Activated CD4-positive, CD25-positive, alpha-beta regulatory T cell treated with anti-CD3 and anti-CD28 coated beads, Interleukin-2, amount 50 U/mL, for 72 hours (primary cell): ENCODE results near the gene LGALS9C.
"Not testable (repeated sequence)": the region's sequence is repeated elsewhere in the genome, so short reads cannot be mapped to it uniquely, and the experiment has no call there.

Source experiments
- DNase-seq: peaks from one replicate; pipeline ENCODE4 v3.0.0; 2021

LGALS9C gene

GRCh38 chr17:18476508-18477308, at the start of gene LGALS9C:
TSS of gene LGALS9C (plus strand) at chr17:18476789. CDS start at chr17:18476855, 66 bp downstream.
- DNase-seq = not testable (repeated sequence)

DNA sequence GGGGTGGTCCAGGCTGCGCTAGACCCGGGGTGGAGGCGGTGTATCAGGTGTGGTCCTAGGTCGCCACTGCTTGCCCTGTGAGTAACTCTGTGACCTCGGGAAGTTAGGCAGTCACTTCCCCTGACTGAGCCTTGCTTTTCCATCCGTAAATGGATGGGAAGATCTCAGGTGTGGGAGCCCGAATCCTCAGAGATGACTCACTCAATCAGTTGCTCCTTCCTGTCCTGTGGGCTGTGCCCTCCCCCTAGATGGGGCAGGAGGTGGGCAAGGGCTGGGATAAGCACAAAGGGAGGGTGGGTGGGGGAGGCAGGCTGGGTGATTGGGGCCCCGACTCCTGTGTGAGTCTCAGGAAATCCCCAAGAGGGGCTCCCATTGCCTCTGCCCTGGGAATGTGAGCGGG, 44.4 kb upstream of the LGALS9C start:
- DNase-seq = not testable (repeated sequence)

- not testable (repeated sequence) for DNase-seq
Measured at GRCh38 chr17:18439465-18439870, 37.1 kb upstream of the LGALS9C start.

DNA sequence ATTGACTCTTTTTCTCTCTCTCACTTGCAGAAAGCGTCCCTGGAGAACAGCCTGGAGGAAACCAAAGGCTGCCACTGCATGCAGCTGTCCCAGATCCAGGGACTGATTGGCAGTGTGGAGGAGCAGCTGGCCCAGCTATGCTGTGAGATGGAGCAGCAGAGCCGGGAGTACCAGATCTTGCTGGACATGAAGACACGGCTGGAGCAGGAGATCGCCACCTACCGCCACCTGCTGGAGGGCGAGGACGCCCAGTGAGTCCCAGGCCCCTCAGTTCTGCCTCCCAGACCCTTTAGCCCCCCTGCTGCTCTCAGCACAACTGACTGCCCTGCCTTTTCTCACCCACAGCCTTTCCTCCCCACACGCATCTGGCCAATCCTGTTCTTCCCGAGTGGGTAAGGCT, 34.5 kb upstream of the LGALS9C start:
- not testable (repeated sequence) for DNase-seq

GRCh38 chr17:18442532-18442931, 34.1 kb upstream of the LGALS9C start:
- not testable (repeated sequence) for DNase-seq

DNA sequence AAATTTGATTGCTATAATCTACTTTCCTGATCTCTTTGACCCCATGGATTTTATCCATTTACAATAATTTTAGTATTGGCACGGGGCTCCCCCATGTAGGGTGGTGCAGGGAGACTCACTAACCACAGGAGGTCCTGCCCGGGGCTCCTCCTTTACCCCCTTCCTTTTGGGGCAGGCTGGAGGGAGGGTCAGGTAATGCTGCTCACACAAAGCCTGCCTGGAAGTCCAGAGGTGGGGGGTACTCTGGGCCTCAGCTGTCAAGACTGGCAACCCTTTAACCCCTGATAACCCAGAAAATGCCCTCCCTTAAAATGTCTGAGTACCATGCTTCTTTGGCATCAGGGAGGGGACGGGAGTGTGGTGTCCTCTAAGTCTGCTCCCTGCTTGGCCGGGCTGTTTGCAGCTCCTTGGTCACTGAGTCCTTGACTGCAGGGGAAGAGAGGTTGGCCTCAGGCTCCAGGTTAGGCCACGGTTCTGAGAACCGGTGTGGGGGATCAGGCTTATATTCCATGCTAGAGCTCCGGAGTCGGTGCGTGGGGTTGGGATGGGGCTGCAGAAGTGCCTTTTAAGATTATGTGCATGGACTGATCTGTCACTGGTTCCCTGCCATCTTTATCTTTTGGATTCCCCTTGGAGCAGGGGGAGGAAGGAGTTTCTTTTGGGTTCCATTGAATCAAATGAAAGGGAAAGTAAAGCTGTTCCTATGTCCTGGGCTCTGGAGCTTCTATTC, 28.9 kb upstream of the LGALS9C start:
- DNase-seq = not testable (repeated sequence)

GRCh38 chr17:18448311-18448710, 28.3 kb upstream of the LGALS9C start:
- DNase-seq = not testable (repeated sequence)

- not testable (repeated sequence) for DNase-seq
Measured at GRCh38 chr17:18449833-18450232, 26.8 kb upstream of the LGALS9C start.

DNA sequence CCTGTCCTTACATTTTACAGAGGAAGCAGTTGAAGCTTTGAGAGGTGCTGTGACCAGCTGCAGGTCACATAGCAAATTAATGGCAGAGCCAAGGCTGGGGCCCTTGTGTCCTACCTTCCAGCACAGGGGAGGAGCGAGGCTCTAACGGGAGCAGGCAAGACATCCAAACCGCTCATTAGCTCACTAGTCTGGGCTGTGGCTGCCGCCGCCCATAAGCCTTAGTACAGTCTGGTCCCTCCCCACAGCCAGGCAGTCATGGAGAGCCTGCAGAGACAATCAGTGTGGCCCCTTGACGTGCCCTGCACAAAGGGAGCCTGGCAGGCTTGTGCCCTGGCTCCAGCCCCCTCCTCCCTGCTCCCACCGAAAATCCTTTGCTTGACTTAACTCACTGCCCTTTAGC, 25.6 kb upstream of the LGALS9C start:
- DNase-seq = not testable (repeated sequence)

- not testable (repeated sequence) for DNase-seq
Measured at GRCh38 chr17:18451969-18452368, 24.6 kb upstream of the LGALS9C start.

DNA sequence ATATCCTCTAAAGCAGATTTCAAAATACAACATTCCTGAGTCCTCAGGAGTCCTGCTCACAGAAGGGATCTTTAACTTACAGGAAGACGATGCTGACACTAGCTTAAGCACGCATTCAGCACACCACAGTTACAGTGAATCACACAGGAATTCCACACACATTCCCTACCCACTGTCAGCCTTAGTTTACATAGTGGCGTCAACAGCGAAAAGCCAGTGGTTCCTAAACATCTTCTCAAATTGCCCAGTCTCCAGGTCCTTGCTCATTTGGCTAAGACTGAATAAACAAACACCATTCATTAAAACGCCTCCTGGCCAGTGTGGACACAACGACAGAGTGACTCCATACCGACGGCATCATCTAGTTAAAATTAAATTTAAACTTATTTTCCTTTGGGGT, 17.6 kb upstream of the LGALS9C start:
- not testable (repeated sequence) for DNase-seq

- DNase-seq = not testable (repeated sequence)
Measured at GRCh38 chr17:18463831-18464502, 12.6 kb upstream of the LGALS9C start.

DNA sequence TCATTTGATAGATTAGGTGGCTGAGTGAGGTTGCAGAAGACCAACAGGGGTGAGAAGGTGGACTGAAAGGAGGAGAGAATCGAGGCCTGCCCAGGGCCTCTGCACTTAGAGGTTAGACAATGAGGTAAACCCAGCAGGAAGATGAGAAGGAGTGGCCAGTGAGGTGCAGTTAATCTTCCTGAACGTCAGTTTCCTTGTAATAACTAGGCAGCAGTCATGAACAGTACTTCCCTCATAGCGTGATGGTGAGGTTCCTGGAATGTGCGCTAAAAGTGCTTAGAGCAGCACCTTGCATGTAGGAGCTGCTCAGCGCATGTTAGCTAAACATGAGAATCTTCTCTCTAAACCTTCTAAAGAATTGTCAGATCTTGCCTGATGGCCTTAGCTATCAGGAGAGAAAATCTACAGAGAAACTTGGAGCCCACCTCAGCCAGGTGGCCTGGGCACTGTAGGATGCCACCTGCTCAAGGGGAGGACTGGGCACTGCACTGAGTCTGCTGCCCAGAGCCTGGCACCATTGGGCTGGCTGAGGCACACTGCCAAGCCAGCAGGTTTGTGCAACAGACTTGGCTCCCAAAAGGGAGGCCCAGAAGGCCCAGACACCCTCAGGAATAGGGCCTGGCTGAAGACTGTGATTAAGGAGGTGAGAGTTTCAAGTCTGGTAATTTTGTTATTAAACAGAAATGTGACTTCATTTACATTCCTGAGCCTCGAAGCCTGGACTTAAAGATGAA, 10.2 kb upstream of the LGALS9C start:
- DNase-seq = not testable (repeated sequence)

GRCh38 chr17:18467001-18467400, 9.6 kb upstream of the LGALS9C start:
- not testable (repeated sequence) for DNase-seq

- not testable (repeated sequence) for DNase-seq
Measured at GRCh38 chr17:18468472-18469171, 8.0 kb upstream of the LGALS9C start.

GRCh38 chr17:18469837-18470236, 6.8 kb upstream of the LGALS9C start:
- DNase-seq = not testable (repeated sequence)

- DNase-seq = not testable (repeated sequence)
Measured at GRCh38 chr17:18470345-18470930, 6.2 kb upstream of the LGALS9C start.

DNA sequence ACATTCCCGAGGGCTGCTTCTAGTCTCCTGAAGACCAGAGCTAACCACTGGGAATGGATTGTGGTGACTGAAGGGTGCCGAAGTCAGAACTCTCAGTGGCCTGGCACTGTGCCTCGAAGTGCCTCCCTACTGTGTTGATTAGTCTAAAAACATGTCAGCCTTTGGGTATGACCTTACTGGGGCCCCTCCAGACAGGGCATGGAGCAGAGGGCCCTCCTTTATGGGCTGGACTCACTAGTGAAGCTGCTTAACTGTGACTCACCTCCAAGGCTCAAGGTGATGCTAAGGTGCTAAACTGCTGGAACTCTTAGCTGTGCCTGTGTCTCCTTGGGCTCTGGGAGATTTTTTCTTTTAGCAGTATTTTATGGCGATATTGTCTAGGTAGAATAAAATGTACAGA, 2.6 kb upstream of the LGALS9C start:
- not testable (repeated sequence) for DNase-seq

GRCh38 chr17:18474754-18475153, 1.8 kb upstream of the LGALS9C start:
- DNase-seq = not testable (repeated sequence)

DNA sequence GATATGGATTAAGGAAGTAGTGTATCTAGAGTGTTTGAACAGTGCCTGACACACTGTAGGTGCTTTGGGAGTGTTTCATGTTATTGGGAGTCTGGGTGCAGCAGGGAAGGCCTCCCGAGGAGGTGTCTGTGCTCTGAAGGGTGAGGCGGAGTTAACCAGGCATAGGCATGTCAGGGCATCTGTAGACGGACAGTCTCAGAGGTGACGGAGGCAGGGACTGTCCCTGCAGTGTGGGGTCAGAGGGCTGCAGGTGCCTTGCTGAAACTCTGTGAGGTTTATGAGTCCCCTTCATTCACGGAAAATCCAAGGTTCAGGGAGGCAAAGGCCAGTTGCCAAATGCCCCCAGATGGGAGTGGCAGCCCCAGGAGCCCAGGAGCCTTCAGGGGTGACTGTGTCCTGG, 778 bp downstream of the LGALS9C start:
- DNase-seq = not testable (repeated sequence)

GRCh38 chr17:18478362-18478761, 1.8 kb downstream of the LGALS9C start:
- DNase-seq = not testable (repeated sequence)
